Gastroesophageal sphincter (tissue), 3 donors: ENCODE measurements around the gene MAML3.

Experiments
- EP300 ChIP-seq: sonication (generic); formaldehyde crosslinking; IDR thresholded peaks from one replicate; pipeline ENCODE4 v1.6.1; 2017; ENCODE audit warnings: antibody characterized with exemption, mild to moderate bottlenecking
- POLR2A ChIP-seq, 2 donors: fragments of 450-650 bp; IDR thresholded peaks; one replicate each; pipeline ENCODE4 v1.6.1; 2017; ENCODE audit warnings: antibody characterized with exemption in 2 of 2, mild to moderate bottlenecking in 2 of 2, moderate library complexity in 1 of 2
- POLR2AphosphoS5 ChIP-seq: sonication (generic); formaldehyde crosslinking; IDR thresholded peaks from one replicate; pipeline ENCODE4 v1.6.1; 2017; ENCODE audit warnings: antibody characterized with exemption
- TF ChIP-seq, protein P1 (sequence below), 4 experiments: fragments of 200-600 bp in 2 of 4; fragments of 450-650 bp in 2 of 4; sonication (generic) in 1 of 4; IDR thresholded peaks; one replicate each; pipeline ENCODE4 v1.5.1; 2017 to 2019; ENCODE audit warnings: antibody characterized with exemption in 4 of 4, mild to moderate bottlenecking in 2 of 4, moderate library complexity in 2 of 4

DNA sequence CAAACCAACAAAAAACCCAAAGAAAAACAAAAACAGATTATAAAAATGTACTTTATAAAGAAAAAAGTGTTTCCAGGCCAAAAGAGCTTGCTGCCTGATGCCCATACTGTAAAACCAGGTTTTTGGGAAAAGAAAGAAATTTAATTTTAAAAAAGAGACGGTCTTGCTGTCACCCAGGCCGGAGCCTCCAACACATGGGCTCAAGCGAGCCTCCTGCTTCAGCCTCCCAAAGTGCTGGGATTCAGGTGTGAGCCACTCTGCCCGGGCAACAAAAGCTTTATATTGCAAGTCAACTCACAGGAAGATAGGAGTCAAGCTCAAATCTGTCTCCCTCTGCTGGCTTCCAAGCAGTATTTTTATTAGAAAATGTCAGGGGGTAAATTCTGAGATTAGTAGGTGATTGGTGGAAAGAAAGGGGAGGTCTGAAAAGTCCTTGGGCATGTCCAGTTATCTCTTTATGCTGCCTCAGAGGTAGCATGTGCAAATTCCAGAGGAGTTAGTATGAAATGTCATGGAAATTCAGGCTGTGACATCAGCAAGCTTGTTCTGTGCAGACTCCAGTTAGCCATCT lies 449.0 kb downstream of the MAML3 start:
- TF ChIP-seq, protein P1, sequence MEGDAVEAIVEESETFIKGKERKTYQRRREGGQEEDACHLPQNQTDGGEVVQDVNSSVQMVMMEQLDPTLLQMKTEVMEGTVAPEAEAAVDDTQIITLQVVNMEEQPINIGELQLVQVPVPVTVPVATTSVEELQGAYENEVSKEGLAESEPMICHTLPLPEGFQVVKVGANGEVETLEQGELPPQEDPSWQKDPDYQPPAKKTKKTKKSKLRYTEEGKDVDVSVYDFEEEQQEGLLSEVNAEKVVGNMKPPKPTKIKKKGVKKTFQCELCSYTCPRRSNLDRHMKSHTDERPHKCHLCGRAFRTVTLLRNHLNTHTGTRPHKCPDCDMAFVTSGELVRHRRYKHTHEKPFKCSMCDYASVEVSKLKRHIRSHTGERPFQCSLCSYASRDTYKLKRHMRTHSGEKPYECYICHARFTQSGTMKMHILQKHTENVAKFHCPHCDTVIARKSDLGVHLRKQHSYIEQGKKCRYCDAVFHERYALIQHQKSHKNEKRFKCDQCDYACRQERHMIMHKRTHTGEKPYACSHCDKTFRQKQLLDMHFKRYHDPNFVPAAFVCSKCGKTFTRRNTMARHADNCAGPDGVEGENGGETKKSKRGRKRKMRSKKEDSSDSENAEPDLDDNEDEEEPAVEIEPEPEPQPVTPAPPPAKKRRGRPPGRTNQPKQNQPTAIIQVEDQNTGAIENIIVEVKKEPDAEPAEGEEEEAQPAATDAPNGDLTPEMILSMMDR (IDR thresholded peaks at IDR 0.05): no peak
- TF ChIP-seq POLR2A (IDR thresholded peaks at IDR 0.05): no peak
- TF ChIP-seq POLR2AphosphoS5: no peak
- no peak for TF ChIP-seq EP300
